ENCODE data around the gene ATP5ME.

DNA sequence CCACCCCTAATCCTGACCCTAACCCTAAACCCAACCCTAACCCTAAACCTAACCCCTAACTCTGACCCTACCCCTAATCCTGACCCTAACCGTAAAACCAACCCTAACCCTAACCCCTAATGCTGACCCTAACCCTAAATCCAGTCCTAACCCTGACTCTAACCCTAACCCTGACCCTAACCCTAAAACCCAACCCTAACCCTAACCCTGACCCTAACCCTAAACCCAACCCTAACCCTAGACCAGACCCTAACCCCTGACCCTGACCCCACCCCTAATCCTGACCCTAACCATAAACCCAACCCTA, 30.8 kb upstream of the ATP5ME start:
- TF ChIP-seq POLR2A (IDR thresholded peaks at IDR 0.05) = no peak
- TF ChIP-seq, protein P1, sequence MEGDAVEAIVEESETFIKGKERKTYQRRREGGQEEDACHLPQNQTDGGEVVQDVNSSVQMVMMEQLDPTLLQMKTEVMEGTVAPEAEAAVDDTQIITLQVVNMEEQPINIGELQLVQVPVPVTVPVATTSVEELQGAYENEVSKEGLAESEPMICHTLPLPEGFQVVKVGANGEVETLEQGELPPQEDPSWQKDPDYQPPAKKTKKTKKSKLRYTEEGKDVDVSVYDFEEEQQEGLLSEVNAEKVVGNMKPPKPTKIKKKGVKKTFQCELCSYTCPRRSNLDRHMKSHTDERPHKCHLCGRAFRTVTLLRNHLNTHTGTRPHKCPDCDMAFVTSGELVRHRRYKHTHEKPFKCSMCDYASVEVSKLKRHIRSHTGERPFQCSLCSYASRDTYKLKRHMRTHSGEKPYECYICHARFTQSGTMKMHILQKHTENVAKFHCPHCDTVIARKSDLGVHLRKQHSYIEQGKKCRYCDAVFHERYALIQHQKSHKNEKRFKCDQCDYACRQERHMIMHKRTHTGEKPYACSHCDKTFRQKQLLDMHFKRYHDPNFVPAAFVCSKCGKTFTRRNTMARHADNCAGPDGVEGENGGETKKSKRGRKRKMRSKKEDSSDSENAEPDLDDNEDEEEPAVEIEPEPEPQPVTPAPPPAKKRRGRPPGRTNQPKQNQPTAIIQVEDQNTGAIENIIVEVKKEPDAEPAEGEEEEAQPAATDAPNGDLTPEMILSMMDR (IDR thresholded peaks at IDR 0.05) = no peak

All from heart left ventricle (tissue), 13 donors.